Measurements from ENCODE around the gene ELFN1. TPM values are rescaled to one million over a fixed set of nuclear protein-coding genes. Genes with fewer than 3 reads are reported as not detected.

ELFN1 gene
- total and polyA plus RNA-seq, 12 donors = 0.05 to 2.8 (median 0.86) TPM

DNA sequence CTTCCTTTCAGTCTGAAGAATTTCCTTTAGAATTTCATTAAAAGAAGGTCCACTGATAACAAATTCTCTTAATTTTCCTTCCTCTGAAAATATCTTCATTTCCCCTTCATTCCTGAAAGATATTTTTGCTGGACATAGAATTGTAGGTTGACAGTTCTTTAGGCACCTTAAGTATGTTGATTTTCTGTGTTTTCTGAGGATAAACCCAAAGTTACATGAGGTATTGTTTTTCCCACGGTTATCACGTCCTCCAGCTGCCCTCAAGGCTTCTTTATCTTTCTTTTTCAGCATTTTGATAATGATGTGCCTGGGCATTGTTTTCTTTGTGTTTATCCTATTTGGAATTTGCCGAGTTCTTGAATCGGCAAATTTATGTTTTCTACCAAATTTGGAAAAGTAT is 105.3 kb downstream of the ELFN1 start:
- intact Hi-C loops (cut with DNase I) = no loop called here
- no peaks in the 10 kb centered on the region for H3K36me3 ChIP-seq (replicated peaks in 1 of 2)
- DNase-seq = no peak
- H3K27me3 ChIP-seq = no peaks in the 10 kb centered on the region
- no peak overlapping the region for H3K4me3 ChIP-seq
- no peak overlapping the region for H3K27ac ChIP-seq
- WGBS, 4 donors = 61 to 67% (median 64%) methylated on average over 4 of the region's 4 CpGs
- H3K4me1 ChIP-seq (replicated peaks in 1 of 2) = no peaks in the 10 kb centered on the region
- H3K9me3 ChIP-seq (replicated peaks in 1 of 3) = no peaks in the 10 kb centered on the region
- TF ChIP-seq POLR2A (IDR thresholded peaks at IDR 0.05) = no peak
- TF ChIP-seq, protein P1, sequence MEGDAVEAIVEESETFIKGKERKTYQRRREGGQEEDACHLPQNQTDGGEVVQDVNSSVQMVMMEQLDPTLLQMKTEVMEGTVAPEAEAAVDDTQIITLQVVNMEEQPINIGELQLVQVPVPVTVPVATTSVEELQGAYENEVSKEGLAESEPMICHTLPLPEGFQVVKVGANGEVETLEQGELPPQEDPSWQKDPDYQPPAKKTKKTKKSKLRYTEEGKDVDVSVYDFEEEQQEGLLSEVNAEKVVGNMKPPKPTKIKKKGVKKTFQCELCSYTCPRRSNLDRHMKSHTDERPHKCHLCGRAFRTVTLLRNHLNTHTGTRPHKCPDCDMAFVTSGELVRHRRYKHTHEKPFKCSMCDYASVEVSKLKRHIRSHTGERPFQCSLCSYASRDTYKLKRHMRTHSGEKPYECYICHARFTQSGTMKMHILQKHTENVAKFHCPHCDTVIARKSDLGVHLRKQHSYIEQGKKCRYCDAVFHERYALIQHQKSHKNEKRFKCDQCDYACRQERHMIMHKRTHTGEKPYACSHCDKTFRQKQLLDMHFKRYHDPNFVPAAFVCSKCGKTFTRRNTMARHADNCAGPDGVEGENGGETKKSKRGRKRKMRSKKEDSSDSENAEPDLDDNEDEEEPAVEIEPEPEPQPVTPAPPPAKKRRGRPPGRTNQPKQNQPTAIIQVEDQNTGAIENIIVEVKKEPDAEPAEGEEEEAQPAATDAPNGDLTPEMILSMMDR (IDR thresholded peaks at IDR 0.05) = no peak

DNA sequence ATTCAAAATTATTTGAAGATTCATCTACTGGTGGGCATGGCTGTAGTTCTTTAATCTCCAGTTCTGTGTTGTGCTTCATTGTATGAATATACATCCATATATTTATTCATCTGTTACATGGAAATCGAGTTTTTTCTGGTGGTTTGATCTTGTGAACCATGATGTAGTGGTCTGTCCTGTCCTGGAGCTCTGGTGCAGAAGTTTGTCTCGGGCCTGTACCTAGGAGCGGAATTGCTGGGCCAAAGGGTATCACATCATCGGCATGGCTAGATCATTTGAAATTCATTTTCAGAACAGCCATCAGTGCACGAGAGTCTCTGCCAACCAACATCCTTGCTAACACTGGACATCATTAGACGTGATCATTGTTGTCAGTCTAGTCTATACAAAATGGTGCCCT is 107.0 kb downstream of the ELFN1 start:
- Histone ChIP-seq H3K4me1 (replicated peaks in 1 of 2) (no peaks in the 10 kb centered on the region), H3K36me3 (replicated peaks in 1 of 2) (no peaks in the 10 kb centered on the region), H3K4me3 (no peak overlapping the region), H3K27ac (no peak overlapping the region), H3K27me3 (no peaks in the 10 kb centered on the region), H3K9me3 (replicated peaks in 1 of 3) (no peaks in the 10 kb centered on the region)
- WGBS, 4 donors = 71 to 86% (median 79%) methylated on average over 6 of the region's 6 CpGs
- intact Hi-C loops (cut with DNase I) = no loop called here
- TF ChIP-seq POLR2A (IDR thresholded peaks at IDR 0.05) = no peak
- TF ChIP-seq, protein P1 (IDR thresholded peaks at IDR 0.05) = no peak
- DNase-seq = peak in 1 of 7 donors; percentile 20

DNA sequence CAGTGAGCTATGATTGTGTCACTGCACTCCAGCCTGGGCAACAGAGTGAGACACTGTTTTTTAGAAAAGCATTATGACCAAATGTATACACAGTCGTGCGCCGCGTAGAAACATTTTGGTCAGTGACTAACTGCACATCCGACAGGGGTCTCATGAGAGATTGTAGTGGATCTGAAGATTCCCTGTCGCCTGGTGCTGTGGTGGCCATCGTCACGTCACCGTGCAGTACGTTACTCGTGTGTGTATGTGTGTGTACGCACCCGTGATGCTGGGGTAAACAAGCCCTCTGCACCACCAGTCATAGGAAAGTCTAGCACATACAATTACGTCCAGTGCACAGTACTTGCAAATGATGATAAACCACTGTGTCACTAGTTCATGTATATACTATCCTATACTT is 109.4 kb downstream of the ELFN1 start:
- TF ChIP-seq, protein P1 (IDR thresholded peaks at IDR 0.05) = no peak
- no peak for TF ChIP-seq POLR2A (IDR thresholded peaks at IDR 0.05)
- peak in 1 of 7 donors; percentile 11 for DNase-seq
- intact Hi-C loops (cut with DNase I) = no loop called here
- Histone ChIP-seq H3K27ac (no peak overlapping the region), H3K4me3 (no peak overlapping the region), H3K36me3 (replicated peaks in 1 of 2) (no peaks in the 10 kb centered on the region), H3K9me3 (replicated peaks in 1 of 3) (no peaks in the 10 kb centered on the region), H3K4me1 (replicated peaks in 1 of 2) (no peaks in the 10 kb centered on the region), H3K27me3 (no peaks in the 10 kb centered on the region)
- 71 to 88% (median 80%) methylated on average over 14 of the region's 14 CpGs for WGBS, 4 donors

DNA sequence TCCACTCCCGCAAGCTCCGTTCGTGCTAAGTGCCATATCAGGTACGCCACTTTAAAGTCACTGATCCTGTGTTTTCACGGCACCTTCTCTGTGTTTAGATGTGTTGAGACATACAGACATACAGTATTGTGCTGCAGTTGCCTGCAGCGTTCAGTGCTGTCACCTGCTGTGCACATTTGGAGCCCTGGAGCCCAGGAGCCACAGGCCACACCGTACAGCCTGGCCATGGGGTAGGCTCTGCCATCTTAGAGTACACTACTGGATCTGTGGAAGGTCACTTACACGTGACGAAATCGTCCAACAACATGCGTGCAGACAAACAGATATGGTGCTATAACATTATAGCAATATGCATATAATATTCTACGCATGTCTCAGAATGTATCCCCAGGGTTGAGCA is 111.3 kb downstream of the ELFN1 start:
- intact Hi-C loops (cut with DNase I) = no loop called here
- Histone ChIP-seq H3K4me3 (no peak overlapping the region), H3K27me3 (no peaks in the 10 kb centered on the region), H3K27ac (no peak overlapping the region), H3K9me3 (replicated peaks in 1 of 3) (no peaks in the 10 kb centered on the region), H3K4me1 (replicated peaks in 1 of 2) (no peaks in the 10 kb centered on the region), H3K36me3 (replicated peaks in 1 of 2) (no peaks in the 10 kb centered on the region)
- peak in 1 of 7 donors; percentile 23 for DNase-seq
- TF ChIP-seq, protein P1 (IDR thresholded peaks at IDR 0.05) = no peak
- TF ChIP-seq POLR2A (IDR thresholded peaks at IDR 0.05) = no peak
- WGBS, 4 donors = 87 to 92% (median 89%) methylated on average over 11 to 12 of the region's 12 CpGs
